K562 treated with DMSO at 1 percent for 48 hours (cell line): ENCODE data around the gene ATP6V1A. TPM values are rescaled to one million over a fixed set of nuclear protein-coding genes. Genes with fewer than 3 reads are reported as not detected.

Source experiments
- total RNA-seq: library from RNA; unstranded; fragments of 300-600 nt; gene quantifications from 2 replicates; pipeline ENCODE4 v1.2.3, GENCODE V29; 2022; ENCODE audit warnings: low replicate concordance; ENCODE audit errors: extremely low read depth

The ATP6V1A gene
- total RNA-seq: not detected in 2 replicates

GRCh38 chr3:113746548-113747282 lies at the start of gene ATP6V1A:
Gene ATP6V1A, plus strand, starts transcription at chr3:113747035. Its CDS starts 31,719 bp downstream, at chr3:113778754.

GRCh38 chr3:113745756-113746547 lies 883 bp upstream of the ATP6V1A start, which contains the start of gene NAA50:
Gene NAA50, minus strand, starts transcription at chr3:113746249. Its CDS starts 300 bp downstream, at chr3:113745949.

GRCh38 chr3:113838631-113839209 lies 91.9 kb downstream of the ATP6V1A start, which contains the start of gene GRAMD1C:
Gene GRAMD1C, plus strand, starts transcription at chr3:113838788. Its CDS starts 122 bp downstream, at chr3:113838910.

Other genes with a start within 250 kb of the ATP6V1A start
- gene SPICE1, start 231.9 kb upstream of the ATP6V1A start, total RNA-seq: not detected in 2 replicates
- gene SIDT1, start 214.5 kb upstream of the ATP6V1A start, total RNA-seq: not detected in 2 replicates
- not detected in 2 replicates for gene USF3, start 50.4 kb upstream of the ATP6V1A start, total RNA-seq
- not detected in 2 replicates for gene NAA50, start 786 bp upstream of the ATP6V1A start, total RNA-seq
- not detected in 2 replicates for gene GRAMD1C, start 91.8 kb downstream of the ATP6V1A start, total RNA-seq
- not detected in 2 replicates for gene ZDHHC23, start 201.0 kb downstream of the ATP6V1A start, total RNA-seq